Caki2 (cell line): ENCODE measurements around the gene ALDH1L1. TPM values are rescaled to one million over a fixed set of nuclear protein-coding genes. Genes with fewer than 3 reads are reported as not detected.

Source experiments
- DNase-seq: peaks from one replicate; pipeline ENCODE4 v3.0.0-alpha.2; 2015; ENCODE audit warnings: low read depth
- in situ Hi-C: cut with HindIII; loops from 2 replicates; pipeline ENCODE4 v1.10.0; 2016; ENCODE audit warnings: low sequenced_read_pairs, low pct_unique_long_range_greater_than_20kb, mixed read lengths
- total RNA-seq: library from RNA; depleted of rRNA; stranded (reverse); fragments of >200 nt; shearing (Covaris generic); gene quantifications from 2 replicates; pipeline ENCODE4 v1.2.3, GENCODE V29; 2014; ENCODE audit warnings: low replicate concordance

The ALDH1L1 gene
- total RNA-seq, 1 experiment from 2014 or later: 5.9 TPM

- DNase-seq: no peak
- in situ Hi-C loops: no loop called here
Measured at GRCh38 chr3:126146525-126147146, 33.8 kb downstream of the ALDH1L1 start.

DNA sequence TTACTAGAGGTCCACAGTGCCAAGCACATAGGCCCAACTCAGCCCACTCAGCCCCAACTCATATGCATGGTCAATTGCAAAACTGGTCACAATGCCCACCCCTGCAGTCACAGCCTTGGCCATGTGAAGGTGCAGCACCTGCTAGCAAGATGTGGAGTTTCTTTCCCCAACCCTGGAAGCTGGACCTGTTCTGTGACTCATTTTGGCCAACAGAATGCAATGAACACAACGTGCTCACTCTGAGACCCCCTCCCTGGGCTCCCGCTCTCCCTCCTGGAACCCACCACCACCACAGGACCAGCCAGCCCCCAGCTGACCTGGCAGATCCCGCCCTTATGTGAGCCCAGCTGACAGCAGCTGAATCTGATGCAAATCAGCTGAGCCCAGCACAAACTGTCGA is 34.4 kb downstream of the ALDH1L1 start:
- in situ Hi-C loops: no loop called here
- DNase-seq: no peak

DNA sequence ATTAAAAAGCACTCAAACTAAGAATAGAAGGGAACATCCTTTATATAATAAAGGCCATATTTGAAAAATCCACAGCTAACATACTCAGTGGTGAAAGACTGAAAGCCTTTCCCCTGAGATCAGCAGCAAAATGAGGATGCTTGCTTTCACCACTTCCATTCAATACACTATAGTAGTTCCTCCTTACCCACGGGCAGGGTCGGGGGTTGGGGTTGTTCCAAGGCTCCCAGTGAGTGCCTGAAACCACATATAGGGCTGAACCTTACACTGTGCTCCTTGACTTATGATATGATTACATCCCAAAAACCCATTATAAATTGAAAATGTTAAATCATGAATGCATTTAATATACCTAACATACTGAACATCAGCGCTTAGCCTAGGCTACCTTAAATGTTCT is 37.7 kb downstream of the ALDH1L1 start:
- in situ Hi-C loops: no loop called here

GRCh38 chr3:126137490-126138130 is 42.8 kb downstream of the ALDH1L1 start:
- no peak for DNase-seq
- in situ Hi-C loops: no loop called here

More for the DNA sequence above, 37.7 kb downstream of the ALDH1L1 start:
- DNase-seq: no peak

DNA sequence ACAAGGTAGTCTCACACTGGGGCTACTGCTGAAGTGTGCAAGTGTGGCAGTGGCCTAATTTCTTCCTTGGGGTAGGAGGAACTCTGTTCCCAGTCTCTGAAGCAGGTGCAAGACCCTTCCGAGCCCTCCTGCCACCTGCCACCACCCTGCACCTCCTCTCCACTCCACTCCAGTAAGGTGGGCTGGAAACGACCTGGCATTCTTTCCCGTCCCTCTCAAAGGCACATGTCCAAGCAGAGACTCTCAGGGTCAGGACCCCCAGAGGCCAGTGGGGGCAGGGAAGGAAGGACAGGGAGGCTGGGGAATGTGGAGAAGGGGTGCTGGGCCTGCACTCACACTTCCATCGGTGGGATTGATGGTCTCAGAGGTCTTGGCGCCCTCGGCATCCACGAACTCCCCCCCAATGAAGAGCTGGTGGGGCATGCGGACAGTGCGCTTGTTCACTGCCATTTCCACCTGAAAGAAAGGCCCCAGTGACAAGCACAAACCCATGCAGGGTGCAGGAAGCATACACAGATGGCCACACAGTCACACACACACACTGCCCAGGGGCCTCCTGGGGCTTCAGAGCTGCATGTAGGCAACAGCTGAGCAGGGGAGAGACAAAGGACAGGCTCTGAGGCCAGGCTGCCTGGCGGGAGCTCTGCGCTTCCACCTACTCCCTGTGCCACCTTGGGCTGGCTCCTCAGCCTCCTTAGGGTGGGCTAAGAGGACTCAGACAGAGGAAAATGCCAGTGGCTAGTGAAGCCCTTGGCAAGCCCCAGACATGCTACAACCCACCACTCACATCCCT is 43.8 kb downstream of the ALDH1L1 start:
- DNase-seq: no peak
- in situ Hi-C loops: no loop called here

GRCh38 chr3:126135406-126136076 is 44.8 kb downstream of the ALDH1L1 start:
- in situ Hi-C loops: no loop called here
- no peak for DNase-seq

DNA sequence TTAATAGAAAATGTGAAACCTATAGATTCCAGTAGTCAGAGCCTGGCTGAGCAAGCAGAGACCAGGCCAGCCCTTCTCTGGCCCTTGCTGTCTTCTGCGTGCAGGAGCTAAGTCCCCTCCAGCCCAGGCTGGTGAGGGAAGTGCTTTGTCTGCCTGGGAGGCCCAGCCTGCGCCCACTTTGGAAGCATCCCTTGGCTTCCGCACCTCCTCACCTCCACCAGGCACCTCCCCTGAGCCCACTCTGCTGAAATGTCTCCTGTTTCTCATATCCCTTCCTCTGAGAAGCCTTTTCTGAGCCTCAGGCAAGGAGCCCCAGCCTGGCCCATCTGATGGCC is 45.3 kb downstream of the ALDH1L1 start:
- in situ Hi-C loops: no loop called here
- no peak for DNase-seq

DNA sequence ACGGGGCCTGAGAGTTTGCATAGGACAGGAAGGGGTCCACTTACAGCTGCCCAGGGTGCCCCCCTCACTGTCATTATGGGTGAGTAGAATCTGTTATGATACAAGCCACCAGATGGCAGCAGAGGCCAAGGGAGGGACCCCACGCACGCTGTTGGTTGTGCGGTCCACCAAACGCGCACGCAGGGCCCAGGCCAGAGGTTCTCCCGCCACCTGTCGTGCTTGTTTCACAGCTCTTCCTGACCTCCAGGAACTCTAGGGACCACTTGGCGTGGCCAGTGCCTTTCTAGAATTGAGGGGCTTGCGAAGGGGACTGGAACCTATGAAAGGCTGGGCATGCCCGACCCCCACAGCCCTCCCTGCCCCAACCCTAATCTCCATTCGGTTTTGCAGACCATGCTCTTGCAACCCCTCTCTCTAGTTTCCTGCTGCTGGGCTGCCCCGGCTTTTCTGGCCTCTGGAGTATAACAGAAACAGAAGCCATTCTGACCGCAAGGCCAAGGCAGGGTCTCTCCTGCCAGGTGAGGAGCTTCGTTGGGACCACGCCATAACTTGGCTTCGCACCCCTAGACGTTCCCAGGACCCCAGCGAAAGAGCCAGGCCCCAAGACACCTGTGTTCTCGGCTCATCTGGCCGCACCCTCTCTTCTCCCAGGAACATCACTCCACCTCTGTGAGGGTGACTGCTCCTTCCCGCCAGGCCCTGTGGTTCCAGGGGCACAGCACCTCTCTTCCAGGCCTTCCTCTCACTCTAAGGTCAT is 46.0 kb downstream of the ALDH1L1 start:
- peak; percentile 31 for DNase-seq
- in situ Hi-C loops: no loop called here

DNA sequence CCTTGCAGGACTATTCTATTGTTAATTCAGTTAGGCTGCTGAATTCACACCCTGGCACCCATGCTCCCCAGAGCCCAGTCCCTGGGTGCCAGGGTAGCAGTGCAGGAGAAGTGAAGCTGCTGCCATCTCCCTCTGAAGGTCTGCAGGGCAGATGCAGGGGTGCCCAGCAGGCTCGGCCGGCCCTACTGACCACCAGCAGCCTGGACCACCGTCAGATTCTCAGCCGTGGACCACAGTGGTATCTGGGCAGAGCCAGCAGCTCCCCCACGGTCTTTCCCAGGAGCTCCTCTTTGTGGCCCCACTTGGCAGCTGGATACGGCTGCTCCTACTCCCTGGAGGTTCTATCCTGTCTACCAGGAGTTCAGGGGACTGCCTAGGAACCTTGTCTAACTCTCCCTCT is 46.8 kb downstream of the ALDH1L1 start:
- in situ Hi-C loops: no loop called here
- no peak for DNase-seq

GRCh38 chr3:126132751-126133511 is 47.5 kb downstream of the ALDH1L1 start:
- DNase-seq: no peak
- in situ Hi-C loops: no loop called here

DNA sequence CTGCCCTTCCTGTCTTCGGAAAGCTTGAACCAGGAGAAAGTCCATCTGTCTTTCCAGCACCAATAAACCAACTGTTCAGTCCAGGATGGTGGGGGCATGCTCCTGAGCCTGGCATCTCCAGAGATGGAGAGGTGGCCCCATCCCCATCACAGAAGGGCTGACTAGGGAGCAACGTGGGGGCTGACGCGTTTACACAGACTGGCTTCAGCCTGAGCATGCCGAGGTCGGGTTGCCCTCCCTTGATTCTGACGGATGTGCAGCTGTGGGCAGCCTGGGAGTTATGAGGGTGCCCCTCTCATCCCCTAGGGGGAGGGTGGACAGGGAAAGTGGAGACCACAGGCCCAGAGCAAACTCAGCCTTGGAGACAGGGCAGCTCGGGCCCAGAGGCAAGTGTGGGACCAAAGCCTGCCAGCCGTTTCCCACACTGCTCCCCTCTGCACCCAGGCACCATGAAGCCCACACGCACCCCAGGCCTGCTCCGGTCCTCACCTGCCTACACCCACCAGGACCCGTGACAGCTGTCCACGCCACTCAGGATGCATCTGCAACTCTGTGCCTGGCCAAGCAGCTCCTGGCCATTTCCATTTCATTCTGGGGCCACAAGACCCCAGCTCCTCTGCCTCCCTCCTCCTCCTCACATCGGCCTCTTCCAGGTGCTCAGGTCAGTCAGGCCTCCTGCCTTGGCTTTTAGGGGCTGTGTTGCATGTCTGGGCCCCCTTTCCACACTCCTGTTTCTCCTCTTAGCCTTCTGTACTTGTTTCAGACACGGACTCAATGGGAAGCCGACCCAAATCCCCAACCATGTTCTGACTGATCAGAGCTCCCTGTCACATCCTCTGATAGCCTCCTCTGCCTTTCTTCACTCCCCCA is 48.3 kb downstream of the ALDH1L1 start:
- in situ Hi-C loops: no loop called here
- no peak for DNase-seq

DNA sequence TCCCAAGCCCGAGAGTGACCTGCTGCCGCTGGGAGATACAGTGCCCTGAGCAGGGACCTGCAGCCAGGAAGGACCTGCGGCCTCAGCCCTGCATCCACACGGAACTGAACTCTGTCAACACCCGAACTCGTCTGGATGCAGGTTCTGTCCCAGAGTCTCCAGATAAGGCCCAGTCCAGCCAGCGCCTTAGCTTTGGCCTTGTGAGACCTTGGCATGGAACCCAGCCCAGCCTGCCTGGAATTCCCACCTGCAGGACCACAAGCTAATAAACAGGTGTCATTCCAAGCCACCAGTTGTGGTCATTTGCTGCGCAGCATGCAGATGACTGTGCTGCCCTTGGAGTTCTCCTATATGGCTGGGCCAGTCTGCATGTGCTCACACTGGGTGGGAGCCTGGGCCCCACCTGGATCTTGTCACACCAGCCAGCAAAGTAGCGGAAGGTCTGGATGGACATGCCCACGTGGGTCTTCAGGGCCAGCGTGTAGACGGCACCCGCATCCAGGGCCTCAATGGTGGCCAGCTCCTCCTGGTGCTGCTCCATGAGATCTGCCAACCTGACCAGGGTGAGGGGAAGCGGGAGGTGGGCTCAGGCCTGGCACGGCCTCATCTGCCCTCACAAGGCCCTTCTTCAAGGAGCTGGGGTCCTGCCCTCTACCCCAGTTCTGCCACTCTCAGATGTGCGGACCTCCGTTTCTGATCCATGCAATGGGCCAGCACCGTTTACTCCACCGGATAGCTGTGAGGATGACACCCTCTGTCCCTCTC is 49.2 kb downstream of the ALDH1L1 start:
- DNase-seq: no peak
- in situ Hi-C loops: no loop called here

- DNase-seq: no peak
- in situ Hi-C loops: no loop called here
Measured at GRCh38 chr3:126130081-126130855, 50.1 kb downstream of the ALDH1L1 start.

DNA sequence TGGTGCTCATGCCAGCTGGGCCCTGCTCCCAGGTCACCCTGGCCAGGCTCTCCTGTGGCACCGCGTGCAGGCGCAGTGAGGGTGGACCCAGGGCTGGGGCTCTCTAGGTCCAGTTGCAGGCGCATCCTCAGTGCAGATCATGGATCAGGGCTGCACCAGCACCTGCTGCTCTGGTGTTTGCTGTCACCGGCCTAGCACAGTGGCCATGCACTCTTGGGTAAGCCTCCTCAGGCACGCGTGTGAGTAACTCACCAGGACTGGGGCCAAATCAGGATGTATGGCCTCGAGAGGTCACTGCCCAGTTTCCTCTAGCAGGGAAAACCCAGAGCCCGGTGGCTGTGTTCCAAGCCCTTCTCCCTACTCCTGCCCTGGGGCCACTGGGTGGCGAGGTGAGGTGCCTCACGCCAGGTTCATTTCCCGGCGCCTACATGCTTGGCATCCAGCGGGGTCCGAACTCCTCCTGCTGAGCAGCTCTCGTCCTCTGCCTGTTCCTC is 50.9 kb downstream of the ALDH1L1 start:
- in situ Hi-C loops: no loop called here
- DNase-seq: no peak
